Ovary (tissue), 3 donors: ENCODE data around the gene HHAT.

Experiments
- EP300 ChIP-seq: sonication (generic); formaldehyde crosslinking; IDR thresholded peaks from one replicate; pipeline ENCODE4 v1.6.1; 2017; ENCODE audit warnings: antibody characterized with exemption
- TF ChIP-seq, protein P1 (sequence below), 3 donors: fragments of 450-650 bp in 2 of 3; fragments of 200-600 bp in 1 of 3; IDR thresholded peaks; one replicate each; pipeline versions ENCODE4 v1.5.1 to v1.8.0; 2016 to 2022; ENCODE audit warnings: antibody characterized with exemption in 3 of 3, mild to moderate bottlenecking in 1 of 3
- donor health status: DM: no; HTN: no; CAD: no.

DNA sequence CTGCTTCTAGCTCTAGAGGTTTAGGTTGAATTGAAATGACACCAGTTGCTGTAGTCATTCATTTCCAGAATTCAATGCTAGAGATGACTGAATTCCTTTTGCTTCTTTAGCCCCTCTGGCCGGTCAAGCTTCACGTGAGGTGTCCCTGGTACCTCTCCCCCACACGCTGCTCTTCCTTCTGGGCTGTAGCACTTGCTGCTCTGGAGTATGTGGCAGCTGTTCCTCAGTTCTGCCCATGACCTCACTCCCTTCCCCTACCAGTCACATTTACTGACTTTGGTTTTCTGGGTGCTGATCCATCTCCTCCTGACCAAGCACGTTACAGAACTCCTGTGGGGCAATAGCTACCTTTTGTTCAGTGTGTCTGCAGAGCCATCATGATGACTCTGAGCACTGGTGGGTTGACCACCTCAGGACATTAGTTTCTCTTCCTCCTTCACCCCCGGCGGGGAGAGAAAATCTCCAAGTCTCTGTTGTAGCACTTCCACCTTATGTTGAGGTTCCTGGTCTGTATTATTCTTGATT is 128.1 kb downstream of the HHAT start:
- TF ChIP-seq, protein P1, sequence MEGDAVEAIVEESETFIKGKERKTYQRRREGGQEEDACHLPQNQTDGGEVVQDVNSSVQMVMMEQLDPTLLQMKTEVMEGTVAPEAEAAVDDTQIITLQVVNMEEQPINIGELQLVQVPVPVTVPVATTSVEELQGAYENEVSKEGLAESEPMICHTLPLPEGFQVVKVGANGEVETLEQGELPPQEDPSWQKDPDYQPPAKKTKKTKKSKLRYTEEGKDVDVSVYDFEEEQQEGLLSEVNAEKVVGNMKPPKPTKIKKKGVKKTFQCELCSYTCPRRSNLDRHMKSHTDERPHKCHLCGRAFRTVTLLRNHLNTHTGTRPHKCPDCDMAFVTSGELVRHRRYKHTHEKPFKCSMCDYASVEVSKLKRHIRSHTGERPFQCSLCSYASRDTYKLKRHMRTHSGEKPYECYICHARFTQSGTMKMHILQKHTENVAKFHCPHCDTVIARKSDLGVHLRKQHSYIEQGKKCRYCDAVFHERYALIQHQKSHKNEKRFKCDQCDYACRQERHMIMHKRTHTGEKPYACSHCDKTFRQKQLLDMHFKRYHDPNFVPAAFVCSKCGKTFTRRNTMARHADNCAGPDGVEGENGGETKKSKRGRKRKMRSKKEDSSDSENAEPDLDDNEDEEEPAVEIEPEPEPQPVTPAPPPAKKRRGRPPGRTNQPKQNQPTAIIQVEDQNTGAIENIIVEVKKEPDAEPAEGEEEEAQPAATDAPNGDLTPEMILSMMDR (IDR thresholded peaks at IDR 0.05), result no peak
- TF ChIP-seq EP300, result no peak
